ENCODE data around the gene PLCG1. TPM values are rescaled to one million over a fixed set of nuclear protein-coding genes. Genes with fewer than 3 reads are reported as not detected.

The PLCG1 gene
- total RNA-seq, 4 donors from 2014 or later: 54.0 to 188 (median 91.5) TPM

DNA sequence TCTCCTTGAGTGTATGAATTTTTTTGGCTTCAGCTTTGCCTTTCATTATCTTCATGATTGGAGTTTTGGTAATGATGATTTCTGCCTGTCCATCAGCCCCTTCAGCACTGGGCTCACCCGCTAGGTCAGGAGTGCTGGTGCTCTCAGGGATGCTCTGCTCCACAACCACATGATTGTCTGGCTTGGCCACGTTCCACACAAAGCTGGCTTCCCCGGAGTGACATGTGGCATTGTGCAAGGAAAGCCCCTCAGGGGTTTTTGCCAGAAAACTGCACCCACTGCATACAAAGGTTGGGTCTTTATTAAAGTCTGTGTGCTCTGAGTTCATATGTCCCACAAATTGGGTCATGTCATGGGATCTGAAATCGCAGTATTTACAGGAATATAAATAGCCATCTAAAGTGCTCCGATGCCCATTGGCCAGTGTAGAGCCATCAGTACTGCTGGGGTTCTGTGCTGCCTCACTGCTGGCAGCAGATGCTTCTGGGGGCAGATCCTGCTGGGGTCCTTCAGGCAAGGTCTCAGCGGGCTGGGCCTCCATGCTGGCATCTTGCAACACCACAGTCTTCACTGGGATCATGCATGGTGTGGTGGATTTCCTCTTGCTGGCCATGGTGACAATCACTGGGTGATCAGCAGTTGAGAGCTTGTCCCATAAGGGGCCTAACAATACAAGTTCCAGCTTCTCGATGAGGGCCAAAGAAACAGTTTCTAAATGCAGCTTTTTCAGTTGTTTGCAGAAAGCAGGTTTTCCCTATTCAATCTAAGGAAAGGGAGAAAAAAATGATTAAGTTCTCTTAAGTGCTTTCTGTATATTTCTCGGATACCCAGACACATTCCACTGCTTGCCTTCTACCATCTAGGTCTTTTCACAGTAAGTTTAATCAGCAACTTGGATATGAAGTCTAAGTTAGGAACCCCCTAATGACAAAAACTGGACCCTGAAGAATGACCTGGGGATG lies 67.2 kb downstream of the PLCG1 start:
- H3K36me3 ChIP-seq: peaks cover 23% of the 10 kb centered on the region
- no peak overlapping the region for H3K27ac ChIP-seq
- H3K9me3 ChIP-seq: no peaks in the 10 kb centered on the region
- H3K4me1 ChIP-seq: no peaks in the 10 kb centered on the region
- WGBS: 93% methylated on average over 7 of the region's 8 CpGs
- TF ChIP-seq, protein P1, sequence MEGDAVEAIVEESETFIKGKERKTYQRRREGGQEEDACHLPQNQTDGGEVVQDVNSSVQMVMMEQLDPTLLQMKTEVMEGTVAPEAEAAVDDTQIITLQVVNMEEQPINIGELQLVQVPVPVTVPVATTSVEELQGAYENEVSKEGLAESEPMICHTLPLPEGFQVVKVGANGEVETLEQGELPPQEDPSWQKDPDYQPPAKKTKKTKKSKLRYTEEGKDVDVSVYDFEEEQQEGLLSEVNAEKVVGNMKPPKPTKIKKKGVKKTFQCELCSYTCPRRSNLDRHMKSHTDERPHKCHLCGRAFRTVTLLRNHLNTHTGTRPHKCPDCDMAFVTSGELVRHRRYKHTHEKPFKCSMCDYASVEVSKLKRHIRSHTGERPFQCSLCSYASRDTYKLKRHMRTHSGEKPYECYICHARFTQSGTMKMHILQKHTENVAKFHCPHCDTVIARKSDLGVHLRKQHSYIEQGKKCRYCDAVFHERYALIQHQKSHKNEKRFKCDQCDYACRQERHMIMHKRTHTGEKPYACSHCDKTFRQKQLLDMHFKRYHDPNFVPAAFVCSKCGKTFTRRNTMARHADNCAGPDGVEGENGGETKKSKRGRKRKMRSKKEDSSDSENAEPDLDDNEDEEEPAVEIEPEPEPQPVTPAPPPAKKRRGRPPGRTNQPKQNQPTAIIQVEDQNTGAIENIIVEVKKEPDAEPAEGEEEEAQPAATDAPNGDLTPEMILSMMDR (IDR thresholded peaks at IDR 0.05): no peak
- no peaks in the 10 kb centered on the region for H3K27me3 ChIP-seq
- no peak overlapping the region for H3K4me3 ChIP-seq
- DNase-seq (ENCODE audit: low spot score in 2 of 2): no peak

DNA sequence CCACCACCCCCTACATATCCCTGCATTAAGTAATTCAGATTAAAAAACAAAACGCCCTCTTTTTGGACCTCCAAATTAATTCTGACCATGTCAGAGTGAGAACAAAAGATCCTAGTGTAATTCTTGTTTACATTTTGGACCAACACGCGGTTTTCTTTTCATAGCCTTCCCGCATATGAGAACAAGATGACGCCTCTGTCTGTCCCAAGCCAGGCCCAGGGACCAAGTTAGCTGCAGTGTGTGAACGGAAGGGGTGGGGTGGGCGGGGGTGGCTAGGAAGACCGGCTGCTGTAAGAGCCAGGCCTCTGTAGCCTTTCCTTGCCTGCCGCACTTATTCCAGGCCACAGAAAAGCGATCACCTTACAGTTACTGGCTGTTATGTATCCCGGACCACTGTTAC lies 68.0 kb downstream of the PLCG1 start:
- WGBS: 88% methylated on average over 11 of the region's 11 CpGs
- TF ChIP-seq POLR2AphosphoS5 (IDR thresholded peaks at IDR 0.05) (no peak), EP300 (IDR thresholded peaks at IDR 0.05) (no peak), POLR2A (IDR thresholded peaks at IDR 0.05) (no peak)
- TF ChIP-seq, protein P1 (IDR thresholded peaks at IDR 0.05): no peak
- no peak overlapping the region for H3K27ac ChIP-seq
- no peaks in the 10 kb centered on the region for H3K9me3 ChIP-seq
- no peak for DNase-seq (ENCODE audit: low spot score in 2 of 2)
- H3K27me3 ChIP-seq: no peaks in the 10 kb centered on the region
- peaks cover 23% of the 10 kb centered on the region for H3K36me3 ChIP-seq
- H3K4me1 ChIP-seq: no peaks in the 10 kb centered on the region
- H3K4me3 ChIP-seq: no peak overlapping the region

DNA sequence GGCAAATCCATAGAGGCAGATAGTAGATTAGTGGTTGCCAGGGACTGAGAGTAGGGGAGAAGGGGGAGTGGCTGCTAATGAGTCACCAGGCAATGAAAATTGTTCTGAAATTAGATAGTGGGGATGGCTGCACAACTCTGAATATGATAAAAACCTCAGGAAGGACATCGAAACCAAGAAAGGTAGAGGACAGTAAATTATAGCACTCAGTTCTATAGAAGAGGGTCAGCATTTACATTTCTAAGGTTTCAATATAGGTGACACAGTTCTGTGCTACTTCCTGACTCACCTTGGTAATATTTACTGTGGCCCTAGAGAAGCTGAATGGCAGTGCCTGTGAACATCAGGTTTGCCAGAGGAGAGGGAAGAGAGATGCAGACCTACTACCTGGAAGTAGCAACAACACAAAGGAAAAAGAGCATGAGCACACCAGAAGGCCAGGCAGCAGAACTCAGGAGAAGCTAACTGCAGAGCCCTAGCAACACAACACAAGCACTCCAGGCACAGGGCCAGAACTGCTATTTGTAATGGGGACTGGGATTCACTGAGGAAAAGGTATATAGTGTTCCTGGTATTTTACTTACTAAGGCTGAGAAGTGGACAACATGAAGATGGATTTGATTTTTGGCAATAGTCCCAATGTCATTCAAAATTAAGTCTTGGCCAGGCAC lies 75.9 kb downstream of the PLCG1 start:
- H3K4me1 ChIP-seq: peaks cover 6% of the 10 kb centered on the region
- H3K27ac ChIP-seq: no peak overlapping the region
- no peaks in the 10 kb centered on the region for H3K9me3 ChIP-seq
- H3K36me3 ChIP-seq: no peaks in the 10 kb centered on the region
- WGBS: 74% methylated on average over 1 of the region's 1 CpG
- no peak for TF ChIP-seq POLR2AphosphoS5 (IDR thresholded peaks at IDR 0.05)
- TF ChIP-seq POLR2A (IDR thresholded peaks at IDR 0.05): no peak
- no peak for TF ChIP-seq EP300 (IDR thresholded peaks at IDR 0.05)
- TF ChIP-seq, protein P1 (IDR thresholded peaks at IDR 0.05): no peak
- H3K27me3 ChIP-seq: no peaks in the 10 kb centered on the region
- DNase-seq (ENCODE audit: low spot score in 2 of 2): no peak
- no peak overlapping the region for H3K4me3 ChIP-seq

DNA sequence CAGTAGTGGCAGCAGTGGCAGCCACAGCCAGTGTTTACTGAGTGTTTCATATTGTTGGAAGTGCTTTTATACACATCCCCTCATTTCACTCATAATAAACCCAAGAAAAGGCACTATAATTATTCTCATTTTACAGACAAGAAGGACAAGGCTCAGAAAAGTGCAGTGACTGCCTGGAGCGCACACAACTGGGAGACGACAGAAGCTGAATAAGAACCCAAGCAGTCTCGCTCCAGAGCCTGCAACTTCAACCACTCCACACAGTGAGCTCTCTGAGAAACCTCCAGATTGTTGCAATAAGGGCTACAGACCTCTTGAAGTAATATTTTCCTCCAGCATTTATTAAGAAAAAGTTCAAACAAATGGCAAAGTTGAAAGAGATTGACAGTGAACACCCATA lies 76.9 kb downstream of the PLCG1 start:
- Histone ChIP-seq H3K4me1 (peaks cover 9% of the 10 kb centered on the region), H3K36me3 (no peaks in the 10 kb centered on the region), H3K27me3 (no peaks in the 10 kb centered on the region), H3K27ac (no peak overlapping the region), H3K4me3 (no peak overlapping the region), H3K9me3 (no peaks in the 10 kb centered on the region)
- 91% methylated on average over 3 of the region's 3 CpGs for WGBS
- no peak for DNase-seq (ENCODE audit: low spot score in 2 of 2)
- TF ChIP-seq, protein P1 (IDR thresholded peaks at IDR 0.05): no peak
- no peak for TF ChIP-seq EP300 (IDR thresholded peaks at IDR 0.05)
- TF ChIP-seq POLR2A (IDR thresholded peaks at IDR 0.05): no peak
- TF ChIP-seq POLR2AphosphoS5 (IDR thresholded peaks at IDR 0.05): no peak

DNA sequence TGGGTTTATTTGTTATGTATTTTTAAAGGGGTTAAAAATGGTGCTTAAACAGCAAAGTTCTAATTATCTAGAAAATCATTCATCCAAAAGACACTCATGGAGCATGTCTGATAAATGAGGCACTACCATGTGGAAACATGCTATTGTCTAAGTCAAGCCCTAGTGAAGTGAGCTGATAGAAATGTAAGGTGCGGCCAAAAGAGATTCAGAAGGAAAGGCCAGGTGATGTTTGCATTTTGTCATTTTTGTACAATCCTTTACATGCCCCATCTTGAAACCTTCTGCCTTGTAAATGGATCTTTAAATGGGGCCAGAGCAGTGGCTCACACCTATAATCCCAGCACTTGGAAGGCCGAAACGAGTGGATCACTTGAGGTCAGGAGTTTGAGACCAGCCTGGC lies 77.3 kb downstream of the PLCG1 start:
- TF ChIP-seq POLR2AphosphoS5 (IDR thresholded peaks at IDR 0.05) (no peak), EP300 (IDR thresholded peaks at IDR 0.05) (no peak), POLR2A (IDR thresholded peaks at IDR 0.05) (no peak)
- TF ChIP-seq, protein P1 (IDR thresholded peaks at IDR 0.05): no peak
- Histone ChIP-seq H3K27me3 (no peaks in the 10 kb centered on the region), H3K4me3 (no peak overlapping the region), H3K36me3 (no peaks in the 10 kb centered on the region), H3K27ac (no peak overlapping the region), H3K9me3 (no peaks in the 10 kb centered on the region), H3K4me1 (peaks cover 9% of the 10 kb centered on the region)
- 99% methylated on average over 3 of the region's 3 CpGs for WGBS
- DNase-seq (ENCODE audit: low spot score in 2 of 2): no peak

Measured in suprapubic skin (tissue), 4 donors.